ENCODE results near the gene TMEM156. TPM values are rescaled to one million over a fixed set of nuclear protein-coding genes. Genes with fewer than 3 reads are reported as not detected.

TMEM156 gene
- total RNA-seq, 1 donor from 2014 or later = not detected

DNA sequence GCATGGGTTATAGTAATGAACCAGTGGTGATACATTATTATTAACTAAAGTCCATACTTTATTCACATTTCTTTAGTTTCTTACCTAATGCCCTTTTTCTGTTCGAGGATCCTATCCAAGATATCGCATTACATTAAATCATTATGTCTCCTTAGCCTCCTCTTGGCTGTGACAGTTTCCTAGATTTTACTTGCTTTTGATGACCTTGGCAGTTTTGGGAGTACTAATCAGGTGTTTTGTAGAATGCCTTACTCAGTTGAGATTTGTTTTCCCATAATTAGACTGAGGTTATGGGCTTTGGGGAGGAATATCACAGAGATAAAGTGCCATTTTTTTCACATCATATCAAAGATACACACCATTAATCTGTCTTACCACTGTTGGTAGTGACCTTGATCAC, 34.8 kb upstream of the TMEM156 start:
- H3K9me3 Mint-ChIP-seq (ENCODE audit: unreplicated experiment) = no peaks in the 10 kb centered on the region
- no peak overlapping the region for H3K27ac Mint-ChIP-seq (ENCODE audit: unreplicated experiment)
- H3K4me1 Mint-ChIP-seq (ENCODE audit: unreplicated experiment) = peaks cover 12% of the 10 kb centered on the region
- no peaks in the 10 kb centered on the region for H3K27me3 Mint-ChIP-seq (ENCODE audit: unreplicated experiment)
- H3K4me3 Mint-ChIP-seq (ENCODE audit: unreplicated experiment) = no peak overlapping the region
- no peak for DNase-seq (ENCODE audit: low spot score)
- H3K36me3 Mint-ChIP-seq (ENCODE audit: low read depth, unreplicated experiment) = no peaks in the 10 kb centered on the region
- TF ChIP-seq CTCF (IDR thresholded peaks at IDR 0.05; ENCODE audit: unreplicated experiment) = no peak

- Mint-ChIP-seq H3K4me1 (ENCODE audit: unreplicated experiment) (peaks cover 13% of the 10 kb centered on the region), H3K4me3 (ENCODE audit: unreplicated experiment) (no peak overlapping the region), H3K27ac (ENCODE audit: unreplicated experiment) (no peak overlapping the region), H3K36me3 (ENCODE audit: low read depth, unreplicated experiment) (no peaks in the 10 kb centered on the region), H3K9me3 (ENCODE audit: unreplicated experiment) (no peaks in the 10 kb centered on the region), H3K27me3 (ENCODE audit: unreplicated experiment) (no peaks in the 10 kb centered on the region)
- TF ChIP-seq CTCF (IDR thresholded peaks at IDR 0.05; ENCODE audit: unreplicated experiment) = no peak
- DNase-seq (ENCODE audit: low spot score) = no peak
These were observed 34.2 kb upstream of the TMEM156 start for GRCh38 chr4:39066371-39066770.

DNA sequence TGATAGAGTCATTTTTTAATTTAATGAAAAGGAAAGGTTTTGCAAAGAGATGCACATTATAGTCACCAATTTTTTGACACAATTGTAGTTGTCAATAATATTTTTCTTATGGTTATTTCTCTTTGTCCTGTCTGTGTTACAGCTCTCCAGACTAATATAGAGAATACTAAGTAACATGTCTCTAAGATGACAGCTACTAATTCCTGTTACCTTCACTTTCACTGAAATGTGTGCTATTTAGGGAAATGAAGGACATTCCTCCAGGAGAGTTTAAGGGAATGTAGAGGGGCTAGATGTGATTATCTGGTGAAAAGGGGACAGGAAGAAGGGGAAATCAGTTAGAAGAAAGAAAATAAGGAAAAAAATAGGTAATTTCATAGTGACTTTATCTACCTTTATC, 31.2 kb upstream of the TMEM156 start:
- TF ChIP-seq CTCF (IDR thresholded peaks at IDR 0.05; ENCODE audit: unreplicated experiment) = no peak
- H3K9me3 Mint-ChIP-seq (ENCODE audit: unreplicated experiment) = no peaks in the 10 kb centered on the region
- H3K27ac Mint-ChIP-seq (ENCODE audit: unreplicated experiment) = no peak overlapping the region
- peaks cover 5% of the 10 kb centered on the region for H3K4me1 Mint-ChIP-seq (ENCODE audit: unreplicated experiment)
- H3K36me3 Mint-ChIP-seq (ENCODE audit: low read depth, unreplicated experiment) = no peaks in the 10 kb centered on the region
- no peak overlapping the region for H3K4me3 Mint-ChIP-seq (ENCODE audit: unreplicated experiment)
- DNase-seq (ENCODE audit: low spot score) = no peak
- no peaks in the 10 kb centered on the region for H3K27me3 Mint-ChIP-seq (ENCODE audit: unreplicated experiment)

DNA sequence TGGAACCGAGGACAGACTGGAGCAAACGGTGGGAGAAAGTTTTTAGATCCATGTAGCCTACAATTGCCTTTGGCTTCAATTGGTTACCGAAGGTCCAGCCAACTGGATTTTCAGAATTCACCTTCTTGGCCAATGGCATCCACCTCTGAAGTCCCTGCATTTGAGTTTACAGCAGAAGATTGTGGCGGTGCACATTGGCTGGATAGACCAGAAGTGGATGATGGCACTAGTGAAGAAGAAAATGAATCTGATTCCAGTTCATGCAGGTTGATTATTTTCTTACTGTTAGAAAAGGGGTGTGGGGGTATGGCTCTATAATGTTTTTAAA, 30.5 kb upstream of the TMEM156 start:
- no peak overlapping the region for H3K27ac Mint-ChIP-seq (ENCODE audit: unreplicated experiment)
- H3K4me1 Mint-ChIP-seq (ENCODE audit: unreplicated experiment) = peaks cover 5% of the 10 kb centered on the region
- H3K27me3 Mint-ChIP-seq (ENCODE audit: unreplicated experiment) = no peaks in the 10 kb centered on the region
- TF ChIP-seq CTCF (IDR thresholded peaks at IDR 0.05; ENCODE audit: unreplicated experiment) = no peak
- no peaks in the 10 kb centered on the region for H3K9me3 Mint-ChIP-seq (ENCODE audit: unreplicated experiment)
- H3K4me3 Mint-ChIP-seq (ENCODE audit: unreplicated experiment) = no peak overlapping the region
- H3K36me3 Mint-ChIP-seq (ENCODE audit: low read depth, unreplicated experiment) = no peaks in the 10 kb centered on the region
- DNase-seq (ENCODE audit: low spot score) = no peak

DNA sequence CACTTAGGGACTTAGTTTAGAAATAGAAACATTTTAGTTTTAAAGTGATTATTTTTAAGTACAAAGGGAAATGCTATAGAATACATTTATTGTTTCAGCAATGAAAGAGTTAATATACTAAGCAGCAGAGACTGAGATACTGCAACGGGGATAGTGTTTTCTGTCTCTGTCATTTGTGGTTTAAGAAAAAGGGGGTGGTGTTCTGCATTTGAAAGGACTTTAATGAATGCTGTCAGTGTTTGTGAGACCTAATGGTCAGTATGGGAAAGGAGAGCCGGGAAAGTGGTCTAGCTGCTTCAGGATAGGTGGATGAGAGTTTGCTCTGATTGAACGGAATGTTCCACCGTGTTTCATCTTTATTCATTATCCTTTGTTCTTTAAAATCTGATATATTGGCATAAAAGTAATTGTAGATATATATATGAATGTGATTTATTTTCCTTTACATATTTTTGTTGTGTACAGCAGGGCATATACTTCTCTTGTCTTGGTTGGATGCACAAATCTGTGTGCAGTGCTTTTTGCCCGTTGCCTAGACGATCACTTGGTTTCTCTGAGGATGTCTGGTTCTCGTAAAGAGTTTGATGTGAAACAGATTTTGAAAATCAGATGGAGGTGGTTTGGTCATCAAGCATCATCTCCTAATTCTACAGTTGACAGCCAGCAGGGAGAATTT, 30.0 kb upstream of the TMEM156 start, which contains the start of gene KLHL5:
TSS of gene KLHL5 (plus strand) at position 139 of the 676 bp plus-strand sequence. CDS start at position 560, 421 bp downstream.
- no peaks in the 10 kb centered on the region for H3K36me3 Mint-ChIP-seq (ENCODE audit: low read depth, unreplicated experiment)
- no peak for DNase-seq (ENCODE audit: low spot score)
- TF ChIP-seq CTCF (IDR thresholded peaks at IDR 0.05; ENCODE audit: unreplicated experiment) = no peak
- no peaks in the 10 kb centered on the region for H3K27me3 Mint-ChIP-seq (ENCODE audit: unreplicated experiment)
- H3K9me3 Mint-ChIP-seq (ENCODE audit: unreplicated experiment) = no peaks in the 10 kb centered on the region
- no peak within 1 kb of the TSS for H3K4me3 Mint-ChIP-seq (ENCODE audit: unreplicated experiment)
- H3K4me1 Mint-ChIP-seq (ENCODE audit: unreplicated experiment) = peaks cover 5% of the 10 kb centered on the region
- H3K27ac Mint-ChIP-seq (ENCODE audit: unreplicated experiment) = peak within 1 kb of the TSS; percentile 49
